GOT3 (cell line): ENCODE measurements around the gene STAG3.
"Not testable (repeated sequence)": the region's sequence is repeated elsewhere in the genome, so short reads cannot be mapped to it uniquely, and the experiment has no call there.

Experiments
- DNase-seq: peaks from one replicate; lab custom pipeline; 2025; ENCODE audit warnings: mixed read lengths; lab: John Stamatoyannopoulos, UW

STAG3 gene

GRCh38 chr7:100177045-100178001 is at the start of gene STAG3, which contains the start of gene GPC2:
STAG3 (plus strand) TSS chr7:100177918; CDS start chr7:100180557, 2,639 bp downstream.
GPC2 (minus strand) TSS chr7:100177381; CDS start chr7:100177199, 182 bp downstream.
- peak; percentile 78 for DNase-seq

DNA sequence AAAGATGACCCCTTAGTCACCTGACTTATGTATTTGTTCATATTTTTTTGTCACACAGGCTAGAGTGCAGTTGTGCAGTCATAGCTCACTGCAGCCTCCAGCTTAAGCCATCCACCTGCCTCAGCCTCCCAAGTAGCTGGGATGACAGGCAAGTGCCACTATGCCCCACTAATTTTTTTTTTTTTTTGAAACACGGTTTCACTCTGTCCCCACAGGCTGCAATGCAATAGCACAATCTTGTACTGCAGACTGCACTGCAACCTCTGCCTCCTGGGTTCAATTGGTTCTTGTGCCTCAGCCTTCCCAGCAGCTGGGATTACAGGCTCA is 49.1 kb upstream of the STAG3 start:
- no peak for DNase-seq

DNA sequence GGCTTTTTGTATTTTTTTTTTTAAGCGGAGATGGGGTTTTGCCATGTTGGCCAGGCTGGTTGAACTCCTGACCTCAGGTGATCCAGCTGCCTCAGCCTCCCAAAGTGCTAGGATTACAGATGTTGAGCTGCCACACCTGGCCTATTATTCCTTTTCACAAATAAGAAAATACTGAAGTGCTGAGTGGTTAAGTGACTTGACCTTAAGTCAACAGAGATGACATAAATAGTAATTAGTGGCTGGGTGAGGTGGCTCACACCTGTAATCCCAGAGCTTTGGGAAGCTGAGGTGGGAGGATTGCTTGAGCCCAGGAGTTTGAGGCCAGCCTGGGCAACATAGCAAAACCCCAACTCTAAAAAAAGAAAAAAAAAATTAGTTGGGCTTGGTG is 47.5 kb upstream of the STAG3 start:
- DNase-seq: not testable (repeated sequence)

DNA sequence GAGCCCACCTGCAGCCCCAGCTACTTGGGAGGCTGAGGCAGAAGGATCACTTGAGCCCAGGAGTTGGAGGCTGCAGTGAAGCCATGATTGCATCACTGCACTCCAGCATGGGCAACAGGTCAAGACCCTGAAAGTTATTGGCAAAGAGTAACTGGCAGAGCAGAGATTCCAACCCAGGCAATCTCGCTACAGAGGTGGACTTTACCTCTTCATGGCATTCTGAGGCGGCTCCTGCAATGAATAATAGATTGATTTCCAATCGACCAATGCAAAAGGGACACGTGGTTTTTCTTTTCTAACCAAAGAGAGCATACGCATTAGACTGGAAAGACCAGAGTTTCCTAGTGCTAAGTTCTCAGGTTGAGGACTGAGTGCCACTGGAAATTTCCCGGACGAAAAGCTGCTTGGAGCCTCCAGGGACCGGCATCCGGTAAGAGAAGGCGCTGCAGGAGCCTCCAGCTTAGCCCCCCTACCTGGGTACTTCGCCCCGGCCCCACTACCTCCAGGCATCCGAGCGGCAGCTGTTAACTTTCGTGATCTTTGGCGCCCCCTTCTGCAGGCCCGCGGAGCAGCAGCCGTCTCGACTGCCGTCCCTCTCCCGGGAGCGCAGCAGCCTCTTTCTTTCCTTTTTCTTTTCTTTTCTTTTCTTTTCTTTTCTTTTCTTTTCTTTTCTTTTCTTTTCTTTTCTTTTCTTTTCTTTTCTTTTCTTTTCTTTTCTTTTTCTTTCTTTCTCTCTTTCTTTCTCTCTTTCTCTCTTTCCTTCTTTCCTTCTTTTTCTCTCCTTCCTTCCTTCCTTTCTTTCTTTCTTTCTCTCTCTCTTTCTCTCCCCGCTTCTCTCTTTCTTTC is 46.9 kb upstream of the STAG3 start:
- DNase-seq: peak; percentile 15

GRCh38 chr7:100132126-100132525 is 45.6 kb upstream of the STAG3 start:
- no peak for DNase-seq

DNA sequence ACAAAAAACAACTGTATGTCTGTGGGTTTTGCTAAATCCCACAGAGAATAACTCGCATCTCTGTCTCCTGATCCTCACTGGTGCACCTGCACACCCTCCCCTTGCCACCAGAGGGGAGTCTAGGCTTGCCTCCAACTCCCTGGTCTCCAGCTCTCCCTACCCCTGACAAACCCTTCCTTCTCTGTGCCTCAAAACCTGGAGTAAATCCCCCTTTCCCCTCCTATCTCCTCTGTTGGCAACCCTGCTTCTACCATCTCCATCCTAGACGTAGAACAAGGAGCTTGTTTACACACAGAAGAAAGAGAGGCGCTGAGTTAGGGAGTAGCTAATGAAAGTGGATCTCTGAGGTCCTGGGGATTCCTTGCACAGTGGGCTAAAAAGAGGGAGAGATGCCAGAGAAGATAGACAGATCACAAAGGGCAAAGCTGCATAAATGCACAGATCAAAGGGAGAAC is 45.0 kb upstream of the STAG3 start:
- no peak for DNase-seq

- no peak for DNase-seq
These were observed 39.6 kb upstream of the STAG3 start for GRCh38 chr7:100137851-100138760.

DNA sequence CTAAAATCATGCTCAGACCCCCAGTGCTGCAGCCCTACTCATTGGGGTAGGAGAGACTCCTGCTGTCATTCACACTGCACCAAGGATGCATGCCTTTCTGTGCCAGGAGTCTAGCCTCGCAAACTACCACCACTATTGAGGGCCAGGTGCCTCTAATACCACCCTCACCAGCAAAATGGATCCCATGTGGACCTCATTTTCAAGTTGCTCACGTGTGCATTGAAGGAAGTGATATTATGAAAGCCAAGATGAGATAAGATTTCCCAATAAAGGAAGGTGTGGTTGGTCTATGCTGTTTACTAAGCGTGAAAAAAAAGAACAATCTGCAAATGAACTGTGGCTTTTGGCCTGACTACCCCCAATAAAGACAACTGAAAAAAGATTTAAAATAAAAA is 36.2 kb upstream of the STAG3 start:
- no peak for DNase-seq

DNA sequence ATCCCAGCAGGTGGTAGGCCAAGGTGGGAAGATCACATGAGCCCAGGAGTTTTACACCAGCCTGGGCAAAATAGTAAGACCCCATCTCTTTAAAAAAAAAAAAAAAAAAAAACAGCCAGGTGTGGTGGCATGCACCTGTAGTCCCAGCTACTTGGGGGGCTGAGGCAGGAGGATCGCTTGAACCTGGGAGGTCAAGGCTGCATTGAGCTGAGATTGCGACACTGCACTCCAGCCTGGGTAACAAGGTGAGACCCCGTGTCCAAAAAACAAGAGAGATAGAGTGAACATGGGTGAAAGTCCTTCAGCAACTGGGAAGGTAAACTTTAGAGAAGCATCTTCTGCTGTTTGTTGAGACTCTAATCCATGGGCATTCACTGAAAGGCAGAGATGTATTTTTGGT is 35.3 kb upstream of the STAG3 start:
- no peak for DNase-seq

GRCh38 chr7:100146350-100146749 is 31.4 kb upstream of the STAG3 start:
- DNase-seq: not testable (repeated sequence)

GRCh38 chr7:100147278-100147677 is 30.4 kb upstream of the STAG3 start:
- no peak for DNase-seq

- no peak for DNase-seq
These were observed 29.5 kb upstream of the STAG3 start for GRCh38 chr7:100148225-100148558.

- peak; percentile 88 for DNase-seq
These were observed 29.0 kb upstream of the STAG3 start, which contains the start of gene LAMTOR4 for GRCh38 chr7:100148559-100149328. LAMTOR4 (plus strand) TSS chr7:100148918; CDS start chr7:100148973, 55 bp downstream.

DNA sequence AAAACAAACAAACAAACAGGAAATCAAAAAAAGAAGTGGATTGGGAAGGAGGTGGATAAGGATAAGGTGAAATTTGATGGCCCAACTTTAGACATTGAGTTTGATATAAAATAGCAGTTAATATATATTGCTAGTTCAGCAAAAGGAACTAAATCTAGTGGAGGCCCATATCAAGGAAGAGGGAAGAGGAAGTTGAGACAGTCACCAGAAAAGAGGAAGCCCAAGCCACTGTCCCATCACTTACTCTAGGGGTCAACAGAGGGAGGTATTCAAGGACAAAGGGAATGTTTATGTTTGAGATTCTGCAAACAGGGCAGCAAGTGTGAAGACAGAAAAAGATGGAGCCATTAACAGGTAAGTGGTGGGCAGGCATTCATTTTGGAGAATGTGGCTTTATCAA is 25.3 kb upstream of the STAG3 start:
- DNase-seq: no peak

GRCh38 chr7:100152937-100153666 is 24.6 kb upstream of the STAG3 start:
- no peak for DNase-seq

DNA sequence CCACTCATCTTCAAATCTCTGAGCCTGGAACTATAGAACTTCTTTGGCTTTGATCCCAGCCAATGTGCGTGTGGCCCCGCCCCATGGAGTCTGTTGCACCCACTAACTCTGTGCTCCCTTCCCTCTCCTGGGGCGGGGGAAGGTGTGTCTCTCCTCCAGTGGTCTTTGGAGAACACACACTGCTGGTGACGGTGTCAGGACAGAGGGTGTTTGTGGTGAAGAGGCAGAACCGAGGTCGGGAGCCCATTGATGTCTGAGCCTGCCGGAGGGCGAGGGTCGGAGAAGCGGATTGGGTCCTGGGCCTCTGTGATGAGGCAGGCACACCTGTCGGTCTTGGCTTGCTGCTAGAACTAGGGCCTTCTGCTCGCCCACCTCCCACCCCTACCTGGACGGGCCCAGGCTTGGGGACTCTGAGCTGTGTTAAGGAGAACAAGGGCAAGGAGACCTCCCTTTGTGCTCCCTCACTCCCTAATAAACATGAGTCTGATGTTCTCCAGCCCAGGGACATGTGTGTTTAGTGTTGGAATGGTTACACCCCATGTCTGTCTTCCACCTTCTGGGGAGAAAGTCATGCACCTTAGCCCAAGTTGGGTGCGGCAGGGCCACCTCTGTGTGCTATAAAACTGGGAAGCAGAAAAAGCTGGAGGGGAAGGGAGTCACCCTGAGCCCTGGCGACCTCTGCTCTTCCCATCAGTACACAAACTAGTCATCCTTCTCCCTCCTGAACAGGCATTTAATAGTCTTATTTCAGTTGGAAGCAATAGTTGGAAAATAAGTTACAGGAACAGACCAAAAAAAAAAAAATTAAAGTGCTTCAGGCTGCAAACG is 23.8 kb upstream of the STAG3 start:
- no peak for DNase-seq

GRCh38 chr7:100154651-100155491 is 22.8 kb upstream of the STAG3 start:
- no peak for DNase-seq

GRCh38 chr7:100155553-100156317 is 22.0 kb upstream of the STAG3 start:
- DNase-seq: no peak
